A673 (cell line): ENCODE measurements around the gene PCDH17. TPM values are rescaled to one million over a fixed set of nuclear protein-coding genes. Genes with fewer than 3 reads are reported as not detected.
A peak's percentile ranks its signal among the peaks of the same experiment; 100 is the strongest.

Source experiments
- BruUV-seq: library from RNA; stranded (reverse); fragments of 400-500 nt; replicated peaks from 2 replicates; lab custom pipeline; 2021; lab: Mats Ljungman, UMichigan
- CTCF ChIA-PET: fragments of 300-600 bp; sonication (Branson Sonifier 250); formaldehyde crosslinking; loops from one replicate; lab custom pipeline; 2022; ENCODE audit warnings: antibody characterized with exemption; lab: Charles Lee
- POLR2A ChIA-PET: fragments of 300-600 bp; sonication (Branson Sonifier 250); formaldehyde crosslinking; loops from one replicate; lab custom pipeline; 2022; ENCODE audit warnings: antibody characterized with exemption; ENCODE audit not compliant: low non-redundant PET; lab: Charles Lee
- DNase-seq: peaks from one replicate; pipeline ENCODE4 v3.0.0-alpha.2; 2015; ENCODE audit warnings: low spot score
- H3K27ac ChIP-seq: fragments of 200-600 bp; sonication (generic); 2 replicates; pipeline ENCODE4 v1.5.1; 2016; ENCODE audit warnings: mixed run types, low read depth, mild to moderate bottlenecking, mixed read lengths, antibody characterized with exemption, low read length; ENCODE audit not compliant: poor library complexity, severe bottlenecking
- H3K27me3 ChIP-seq: fragments of 200-600 bp; sonication (generic); replicated peaks from 2 replicates; pipeline ENCODE4 v1.6.1; 2017; ENCODE audit warnings: mixed run types, low read depth, mild to moderate bottlenecking, mixed read lengths, antibody characterized with exemption, low read length; ENCODE audit not compliant: insufficient read depth, poor library complexity
- H3K36me3 ChIP-seq: fragments of 200-600 bp; sonication (generic); 2 replicates; pipeline ENCODE4 v1.6.1; 2016; ENCODE audit warnings: mixed run types, mild to moderate bottlenecking, mixed read lengths, antibody characterized with exemption, low read length; ENCODE audit not compliant: insufficient read depth, poor library complexity, severe bottlenecking
- H3K4me1 ChIP-seq: fragments of 200-600 bp; sonication (generic); 2 replicates; pipeline ENCODE4 v1.6.1; 2017; ENCODE audit warnings: mixed run types, mild to moderate bottlenecking, mixed read lengths, antibody characterized with exemption, low read length; ENCODE audit not compliant: insufficient read depth, poor library complexity, severe bottlenecking
- H3K4me3 ChIP-seq: fragments of 200-600 bp; sonication (generic); 2 replicates; pipeline ENCODE4 v1.5.1; 2016; ENCODE audit warnings: low read depth, mixed run types, mild to moderate bottlenecking, mixed read lengths, low read length; ENCODE audit not compliant: poor library complexity, severe bottlenecking
- H3K9me3 ChIP-seq: fragments of 200-600 bp; sonication (generic); 2 replicates; pipeline ENCODE4 v1.6.1; 2016; ENCODE audit warnings: mixed run types, low read depth, mild to moderate bottlenecking, mixed read lengths, antibody characterized with exemption, low read length; ENCODE audit not compliant: poor library complexity, severe bottlenecking
- EZH2 ChIP-seq: fragments of 200-600 bp; sonication (generic); IDR thresholded peaks from 2 replicates; pipeline ENCODE4 v1.6.1; 2017; ENCODE audit warnings: borderline replicate concordance, low read depth, mild to moderate bottlenecking, mixed read lengths, antibody characterized with exemption, low read length; ENCODE audit not compliant: poor library complexity, severe bottlenecking
- intact Hi-C: fragments of 100-400 bp; cut with micrococcal nuclease; formaldehyde crosslinking; loops from one replicate; pipeline ENCODE4 v1.10.0; 2022; ENCODE audit not compliant: unreplicated experiment
- total RNA-seq: library from RNA; stranded (reverse); gene quantifications from 2 replicates; pipeline ENCODE4 v1.2.3, GENCODE V29; 2021
- TF ChIP-seq, protein P1 (sequence below): fragments of 300-800, 200-600 bp; sonication (generic); conservative IDR thresholded peaks from 2 replicates; pipeline ENCODE4 v1.5.1; 2017; ENCODE audit warnings: low read depth, mild to moderate bottlenecking, antibody characterized with exemption, low read length, moderate library complexity, mixed read lengths

PCDH17 gene
- total RNA-seq, 1 experiment from 2014 or later = 79.5 TPM

DNA sequence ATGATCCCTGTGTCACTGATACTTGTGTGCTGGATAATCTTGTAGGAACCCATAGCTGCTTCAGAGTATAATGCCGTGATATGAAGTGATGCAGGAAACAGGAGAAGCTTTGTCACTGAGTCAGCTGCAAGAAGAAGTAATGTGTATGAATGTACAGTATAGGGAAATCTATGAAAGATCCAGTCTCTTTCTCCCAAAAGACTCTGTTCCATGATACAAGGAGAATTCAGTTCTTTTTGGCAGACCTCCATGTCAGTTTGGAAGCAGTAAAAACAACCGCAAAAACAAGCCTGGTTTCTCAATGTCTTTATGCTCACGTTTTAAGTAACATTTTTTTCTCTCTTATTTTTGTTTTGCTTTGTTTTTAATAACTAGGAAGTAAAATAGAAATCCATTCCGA lies 33.9 kb downstream of the PCDH17 start:
- Histone ChIP-seq H3K36me3 (peaks cover 20% of the 10 kb centered on the region), H3K4me1 (peaks cover 19% of the 10 kb centered on the region), H3K27me3 (no peaks in the 10 kb centered on the region), H3K27ac (no peak overlapping the region), H3K4me3 (no peak overlapping the region), H3K9me3 (no peaks in the 10 kb centered on the region)
- no peak for DNase-seq
- no TSS peak for BruUV-seq
- TF ChIP-seq, protein P1, sequence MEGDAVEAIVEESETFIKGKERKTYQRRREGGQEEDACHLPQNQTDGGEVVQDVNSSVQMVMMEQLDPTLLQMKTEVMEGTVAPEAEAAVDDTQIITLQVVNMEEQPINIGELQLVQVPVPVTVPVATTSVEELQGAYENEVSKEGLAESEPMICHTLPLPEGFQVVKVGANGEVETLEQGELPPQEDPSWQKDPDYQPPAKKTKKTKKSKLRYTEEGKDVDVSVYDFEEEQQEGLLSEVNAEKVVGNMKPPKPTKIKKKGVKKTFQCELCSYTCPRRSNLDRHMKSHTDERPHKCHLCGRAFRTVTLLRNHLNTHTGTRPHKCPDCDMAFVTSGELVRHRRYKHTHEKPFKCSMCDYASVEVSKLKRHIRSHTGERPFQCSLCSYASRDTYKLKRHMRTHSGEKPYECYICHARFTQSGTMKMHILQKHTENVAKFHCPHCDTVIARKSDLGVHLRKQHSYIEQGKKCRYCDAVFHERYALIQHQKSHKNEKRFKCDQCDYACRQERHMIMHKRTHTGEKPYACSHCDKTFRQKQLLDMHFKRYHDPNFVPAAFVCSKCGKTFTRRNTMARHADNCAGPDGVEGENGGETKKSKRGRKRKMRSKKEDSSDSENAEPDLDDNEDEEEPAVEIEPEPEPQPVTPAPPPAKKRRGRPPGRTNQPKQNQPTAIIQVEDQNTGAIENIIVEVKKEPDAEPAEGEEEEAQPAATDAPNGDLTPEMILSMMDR = no peak
- no peak for TF ChIP-seq EZH2
- intact Hi-C loops = no loop called here
- POLR2A ChIA-PET = no interaction called here
- CTCF ChIA-PET = no interaction called here

DNA sequence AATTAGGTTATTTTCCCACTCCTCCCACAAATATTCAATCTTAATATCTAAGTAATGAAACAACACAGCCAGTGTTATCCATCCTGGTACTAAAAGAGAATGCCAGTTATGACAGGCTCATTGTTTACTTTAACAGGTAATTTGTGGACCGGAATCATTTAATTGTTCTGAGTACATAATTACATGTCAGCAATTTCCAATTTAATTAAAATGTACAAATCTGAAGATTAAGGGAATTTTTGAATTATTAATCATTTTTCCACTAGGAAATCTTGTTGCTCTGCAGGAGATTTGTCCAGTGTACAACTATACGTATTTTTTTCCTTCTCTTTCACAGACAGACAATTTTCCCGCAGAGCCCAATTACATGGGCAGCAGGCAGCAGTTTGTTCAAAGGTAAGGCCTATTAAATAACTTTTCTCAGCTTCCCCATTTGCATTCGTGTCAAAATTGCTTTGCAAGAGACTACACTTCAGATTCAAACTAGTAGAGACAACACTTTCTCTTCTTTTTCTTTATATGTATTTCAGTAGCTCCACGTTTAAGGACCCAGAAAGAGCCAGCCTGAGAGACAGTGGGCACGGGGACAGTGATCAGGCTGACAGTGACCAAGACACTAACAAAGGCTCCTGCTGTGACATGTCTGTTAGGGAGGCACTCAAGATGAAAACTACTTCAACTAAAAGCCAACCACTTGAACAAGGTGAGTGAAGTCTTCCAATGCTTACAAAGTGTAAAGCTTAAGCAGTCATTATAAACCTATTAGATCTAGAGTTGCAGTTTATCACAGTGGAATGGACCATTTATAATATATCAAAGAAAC lies 34.8 kb downstream of the PCDH17 start:
- intact Hi-C loops = no loop called here
- no TSS peak for BruUV-seq
- H3K27ac ChIP-seq = no peak overlapping the region
- H3K4me1 ChIP-seq = peaks cover 19% of the 10 kb centered on the region
- ChIA-PET CTCF (interaction anchor here (0.5 kb wide), 1 partner anchor 1877 kb away, joined by 3 read pairs; no protein-coding TSS in a partner anchor), POLR2A (no interaction called here)
- peaks cover 20% of the 10 kb centered on the region for H3K36me3 ChIP-seq
- no peak for DNase-seq
- H3K9me3 ChIP-seq = no peaks in the 10 kb centered on the region
- TF ChIP-seq EZH2 = no peak
- TF ChIP-seq, protein P1 = no peak
- no peaks in the 10 kb centered on the region for H3K27me3 ChIP-seq
- no peak overlapping the region for H3K4me3 ChIP-seq

DNA sequence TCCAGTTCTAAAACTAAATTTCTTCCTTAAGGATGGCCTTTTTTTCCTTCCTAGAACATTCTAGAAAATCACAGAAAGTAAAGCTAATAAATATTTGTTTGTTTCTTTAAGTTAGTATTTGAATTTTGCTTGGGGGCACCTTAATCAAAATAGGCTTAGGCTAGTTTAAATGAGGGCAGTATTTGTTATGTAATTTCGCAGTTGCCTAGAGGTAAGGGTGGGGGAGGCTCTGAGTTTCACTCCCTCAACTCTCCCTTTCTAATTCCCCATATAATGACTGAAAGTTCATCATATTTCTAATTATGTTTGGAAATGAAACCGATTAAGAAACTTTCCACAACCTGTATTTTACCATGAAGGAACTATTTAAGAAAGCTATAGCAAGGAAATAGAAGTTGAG lies 40.6 kb downstream of the PCDH17 start:
- H3K4me3 ChIP-seq = no peak overlapping the region
- no TSS peak for BruUV-seq
- POLR2A ChIA-PET = no interaction called here
- peak overlapping the region; percentile 34 for H3K27ac ChIP-seq
- H3K9me3 ChIP-seq = no peaks in the 10 kb centered on the region
- peaks cover 18% of the 10 kb centered on the region for H3K36me3 ChIP-seq
- intact Hi-C loops = no loop called here
- no peak for TF ChIP-seq EZH2
- TF ChIP-seq, protein P1 = no peak
- CTCF ChIA-PET = no interaction called here
- H3K4me1 ChIP-seq = peaks cover 45% of the 10 kb centered on the region
- DNase-seq = no peak
- no peaks in the 10 kb centered on the region for H3K27me3 ChIP-seq
